ENCODE measurements around the gene VAPA. TPM values are rescaled to one million over a fixed set of nuclear protein-coding genes. Genes with fewer than 3 reads are reported as not detected.

Gene VAPA
- total and polyA plus RNA-seq, 2 of the 4 experiments (the other 2 are of a cell fraction), result 199 to 206 TPM

- Histone ChIP-seq H3K9ac (ENCODE audit: low read depth, low read length) (no peak overlapping the region), H3K4me3 (ENCODE audit: insufficient read depth, low read depth, low read length) (no peak overlapping the region), H2BK5ac (ENCODE audit: low read depth, low read length, poor library complexity, severe bottlenecking) (no peak overlapping the region), H3K79me1 (ENCODE audit: low read depth in 1 of 2, low read length in 2 of 2) (peaks cover 3 to 12% of the 10 kb centered on the region in 2 experiments; a peak in 2 of 4 replicates), H4K91ac (ENCODE audit: insufficient read depth, low read depth, low read length) (no peak overlapping the region), H2AK9ac (replicated peaks; ENCODE audit: low read depth, low read length, poor library complexity) (no peak overlapping the region), H2BK15ac (ENCODE audit: low read depth, low read length) (no peak overlapping the region), H3K9me3 (ENCODE audit: control insufficient read depth, insufficient read depth, low read length) (no peaks in the 10 kb centered on the region), H3K14ac (replicated peaks; ENCODE audit: low read depth, low read length) (no peak overlapping the region), H3K4me1 (ENCODE audit: control insufficient read depth, insufficient read depth, low read length) (no peaks in the 10 kb centered on the region; the same call in 1 of the 2 replicates), H4K8ac (ENCODE audit: low read depth in 2 of 2, low read length in 2 of 2) (no peak overlapping the region), H2AK5ac (ENCODE audit: low read depth, low read length) (no peak overlapping the region), H2BK20ac (ENCODE audit: low read depth, low read length) (no peak overlapping the region), H3K23ac (ENCODE audit: low read depth, low read length) (no peak overlapping the region), H3K27ac (ENCODE audit: insufficient read depth, low read length) (no peak overlapping the region), H2BK120ac (ENCODE audit: low read depth, low read length) (no peak overlapping the region), H3K18ac (ENCODE audit: low read depth, low read length) (no peak overlapping the region), H3K4me2 (ENCODE audit: low read depth, low read length) (no peak overlapping the region), H3K56ac (ENCODE audit: extremely low read depth, insufficient read depth, low read length) (no peak overlapping the region), H3K9me1 (ENCODE audit: insufficient read depth, low read length) (no peaks in the 10 kb centered on the region; the same call in 1 of the 2 replicates), H4K5ac (ENCODE audit: low read depth, low read length) (no peak overlapping the region), H3K36me3 (ENCODE audit: control insufficient read depth, insufficient read depth, low read length) (no peaks in the 10 kb centered on the region), H4K20me1 (ENCODE audit: insufficient read depth, low read length) (no peaks in the 10 kb centered on the region; the same call in 1 of the 2 replicates), H3K4ac (ENCODE audit: low read depth, low read length) (no peak overlapping the region), H2AFZ (replicated peaks; ENCODE audit: low read length, poor library complexity) (no peak overlapping the region), H3K27me3 (ENCODE audit: control insufficient read depth, insufficient read depth, low read length) (no peaks in the 10 kb centered on the region; the same call in 1 of the 2 replicates)
- CTCF ChIA-PET, result no interaction called here
- POLR2A ChIA-PET (ENCODE audit: unreplicated experiment), result no interaction called here
- no TSS peak for BruUV-seq (replicated peaks)
- intact Hi-C loops (cut with micrococcal nuclease) (loop anchor here (10.0 kb wide), 1 partner anchor 385 kb away; no protein-coding TSS in a partner anchor), in situ Hi-C loops (cut with MboI; ENCODE audit: low sequenced_read_pairs) (no loop called here), dilution Hi-C loops (cut with HindIII; ENCODE audit: low sequenced_read_pairs, unreplicated experiment) (no loop called here)
- ATAC-seq (ENCODE audit: low read depth) (no peak), DNase-seq (no peak)
- WGBS, 2 experiments (ENCODE audit: extremely low coverage in 2 of 2, insufficient read length in 1 of 2), result no CpG with 5 or more reads among the region's 1 CpG
- no peak for TF ChIP-seq POLR2A (IDR thresholded peaks at IDR 0.05; ENCODE audit: low read depth, low read length)
- no peak for TF ChIP-seq CEBPB (IDR thresholded peaks at IDR 0.05; ENCODE audit: low read depth, low read length)
- TF ChIP-seq RCOR1 (IDR thresholded peaks at IDR 0.05; ENCODE audit: insufficient replicate concordance, low read length), result no peak
- TF ChIP-seq CTCF (conservative IDR thresholded peaks at IDR 0.05; ENCODE audit: low read depth, low read length), result no peak
- TF ChIP-seq NFE2L2 (IDR thresholded peaks at IDR 0.05; ENCODE audit: low read depth, low read length), result no peak
- TF ChIP-seq SMC3 (IDR thresholded peaks at IDR 0.05; ENCODE audit: low read depth, low read length), result no peak
- TF ChIP-seq ELK1 (IDR thresholded peaks at IDR 0.05; ENCODE audit: borderline replicate concordance, low read depth, low read length), result no peak
- no peak for TF ChIP-seq CHD1 (IDR thresholded peaks at IDR 0.05; ENCODE audit: low read depth, low read length)
These were observed 45.7 kb downstream of the VAPA start for GRCh38 chr18:9959564-9959963.

All from IMR-90 (cell line).